Brain microvascular endothelial cell (primary cell): Measurements from ENCODE around the gene COTL1.
A peak's percentile ranks its signal among the peaks of the same experiment; 100 is the strongest.

Experiments
- DNase-seq: peaks from one replicate; pipeline ENCODE4 v3.0.0-alpha.2; 2020
- H3K27ac ChIP-seq: fragments of 250-450 bp; sonication (Bioruptor Pico); 2 replicates; pipeline ENCODE4 v1.5.1; 2020; ENCODE audit warnings: mild to moderate bottlenecking, moderate library complexity
- H3K27me3 ChIP-seq: fragments of 250-450 bp; sonication (Bioruptor Pico); replicated peaks from 2 replicates; pipeline ENCODE4 v1.5.1; 2020; ENCODE audit warnings: mild to moderate bottlenecking
- H3K36me3 ChIP-seq: fragments of 250-450 bp; sonication (Bioruptor Pico); replicated peaks from 2 replicates; pipeline ENCODE4 v1.5.1; 2020; ENCODE audit warnings: mild to moderate bottlenecking
- H3K4me3 ChIP-seq: 2 replicates; pipeline ENCODE4 v1.5.1; 2011; ENCODE audit warnings: low read depth, mild to moderate bottlenecking, control low read depth, low read length, moderate library complexity
- CTCF ChIP-seq: IDR thresholded peaks from 2 replicates; pipeline ENCODE4 v1.5.1; 2011; ENCODE audit warnings: low read depth, mild to moderate bottlenecking, moderate library complexity, low read length, control low read depth, inconsistent platforms; ENCODE audit errors: missing control alignments
- in situ Hi-C: cut with HindIII; loops from 2 replicates; pipeline ENCODE4 v1.10.0; 2017; ENCODE audit warnings: low sequenced_read_pairs, low pct_ligation_motif_present

The COTL1 gene

GRCh38 chr16:84603940-84604339 is 13.9 kb downstream of the COTL1 start:
- H3K36me3 ChIP-seq: peaks cover 33% of the 10 kb centered on the region
- DNase-seq: no peak
- peak overlapping the region; percentile 93 for H3K27ac ChIP-seq
- no peak for TF ChIP-seq CTCF
- H3K27me3 ChIP-seq: no peaks in the 10 kb centered on the region
- in situ Hi-C loops: loop anchor here (25.0 kb wide), 1 partner anchor 133 kb away; no protein-coding TSS in a partner anchor
- no peak overlapping the region for H3K4me3 ChIP-seq

- in situ Hi-C loops: loop anchor here (25.0 kb wide), 1 partner anchor 134 kb away; no protein-coding TSS in a partner anchor
- TF ChIP-seq CTCF: no peak
- H3K36me3 ChIP-seq: peaks cover 29% of the 10 kb centered on the region
- DNase-seq: peak; percentile 98
- no peaks in the 10 kb centered on the region for H3K27me3 ChIP-seq
- H3K4me3 ChIP-seq: peak overlapping the region; percentile 30
- H3K27ac ChIP-seq: peak overlapping the region; percentile 93
These were observed 14.6 kb downstream of the COTL1 start for GRCh38 chr16:84603140-84603816.

GRCh38 chr16:84600343-84601229 is 17.3 kb downstream of the COTL1 start:
- TF ChIP-seq CTCF: no peak
- in situ Hi-C loops: loop anchor here (25.0 kb wide), 1 partner anchor 137 kb away; no protein-coding TSS in a partner anchor
- Histone ChIP-seq H3K27me3 (no peaks in the 10 kb centered on the region), H3K36me3 (peaks cover 26% of the 10 kb centered on the region), H3K4me3 (no peak overlapping the region), H3K27ac (peak overlapping the region; percentile 93)
- DNase-seq: no peak

- Histone ChIP-seq H3K4me3 (peak overlapping the region; percentile 13), H3K27me3 (no peaks in the 10 kb centered on the region), H3K27ac (peak overlapping the region; percentile 93), H3K36me3 (peaks cover 21% of the 10 kb centered on the region)
- in situ Hi-C loops: loop anchor here (25.0 kb wide), 1 partner anchor 138 kb away; no protein-coding TSS in a partner anchor
- peak; percentile 73 for DNase-seq
- no peak for TF ChIP-seq CTCF
These were observed 18.2 kb downstream of the COTL1 start for GRCh38 chr16:84599521-84600202.

GRCh38 chr16:84598360-84598759 is 19.5 kb downstream of the COTL1 start:
- Histone ChIP-seq H3K27me3 (no peaks in the 10 kb centered on the region), H3K27ac (peak overlapping the region; percentile 17), H3K4me3 (no peak overlapping the region), H3K36me3 (peaks cover 31% of the 10 kb centered on the region)
- no peak for DNase-seq
- in situ Hi-C loops: no loop called here
- TF ChIP-seq CTCF: peak; percentile 1
